ENCODE measurements around the gene CFAP97D2.

CFAP97D2 gene

DNA sequence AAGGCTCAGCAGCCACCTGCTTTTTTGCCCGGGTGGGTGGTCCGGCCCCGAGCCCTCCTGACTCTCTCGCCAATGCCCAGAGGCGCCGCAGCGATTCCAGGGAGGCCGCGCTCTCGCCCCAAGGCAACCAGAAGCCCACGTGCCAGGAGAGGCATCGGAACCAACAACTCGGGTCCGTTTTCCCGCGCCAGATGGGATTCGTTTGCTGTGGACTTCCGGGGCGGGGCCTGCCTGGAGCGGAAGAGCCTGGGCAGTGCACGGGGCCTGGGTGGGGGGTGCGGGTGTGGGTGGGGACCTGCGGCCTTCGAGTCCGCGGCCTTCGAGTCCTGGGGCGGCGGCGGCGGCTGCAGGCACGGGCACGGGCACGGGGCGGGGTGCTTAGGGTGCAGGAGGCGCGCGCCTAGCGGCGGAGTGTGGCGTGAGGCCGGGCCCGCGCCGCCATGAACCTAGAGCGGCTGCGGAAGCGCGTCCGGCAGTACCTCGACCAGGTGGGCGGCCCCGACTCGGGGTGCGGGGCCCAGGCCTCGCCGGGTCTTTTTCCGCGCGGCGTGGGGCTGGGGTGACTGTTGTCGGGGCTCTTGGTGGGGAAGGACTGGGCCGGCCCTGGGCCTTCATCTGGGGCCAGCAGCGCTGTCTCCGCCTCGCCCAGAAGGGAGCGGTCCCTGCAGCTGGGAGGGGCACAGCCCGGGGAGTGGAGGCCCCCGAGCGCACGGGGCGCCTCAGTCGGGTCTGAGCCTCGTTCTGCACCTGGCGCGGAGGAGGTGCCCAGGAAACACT is 55.8 kb downstream of the CFAP97D2 start, which contains the start of gene CDC16:
CDC16 (plus strand) TSS at position 253 of the 777 bp plus-strand sequence; CDS start at position 441, 188 bp downstream.
- TF ChIP-seq, protein P1, sequence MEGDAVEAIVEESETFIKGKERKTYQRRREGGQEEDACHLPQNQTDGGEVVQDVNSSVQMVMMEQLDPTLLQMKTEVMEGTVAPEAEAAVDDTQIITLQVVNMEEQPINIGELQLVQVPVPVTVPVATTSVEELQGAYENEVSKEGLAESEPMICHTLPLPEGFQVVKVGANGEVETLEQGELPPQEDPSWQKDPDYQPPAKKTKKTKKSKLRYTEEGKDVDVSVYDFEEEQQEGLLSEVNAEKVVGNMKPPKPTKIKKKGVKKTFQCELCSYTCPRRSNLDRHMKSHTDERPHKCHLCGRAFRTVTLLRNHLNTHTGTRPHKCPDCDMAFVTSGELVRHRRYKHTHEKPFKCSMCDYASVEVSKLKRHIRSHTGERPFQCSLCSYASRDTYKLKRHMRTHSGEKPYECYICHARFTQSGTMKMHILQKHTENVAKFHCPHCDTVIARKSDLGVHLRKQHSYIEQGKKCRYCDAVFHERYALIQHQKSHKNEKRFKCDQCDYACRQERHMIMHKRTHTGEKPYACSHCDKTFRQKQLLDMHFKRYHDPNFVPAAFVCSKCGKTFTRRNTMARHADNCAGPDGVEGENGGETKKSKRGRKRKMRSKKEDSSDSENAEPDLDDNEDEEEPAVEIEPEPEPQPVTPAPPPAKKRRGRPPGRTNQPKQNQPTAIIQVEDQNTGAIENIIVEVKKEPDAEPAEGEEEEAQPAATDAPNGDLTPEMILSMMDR (IDR thresholded peaks at IDR 0.05) = 0 out of 2 replicates have a peak, but pooled peaks have one; percentile 5
- no peak for TF ChIP-seq ZFX (IDR thresholded peaks at IDR 0.05; ENCODE audit: borderline replicate concordance)
- H3K27ac ChIP-seq = peak within 1 kb of the TSS; percentile 55

DNA sequence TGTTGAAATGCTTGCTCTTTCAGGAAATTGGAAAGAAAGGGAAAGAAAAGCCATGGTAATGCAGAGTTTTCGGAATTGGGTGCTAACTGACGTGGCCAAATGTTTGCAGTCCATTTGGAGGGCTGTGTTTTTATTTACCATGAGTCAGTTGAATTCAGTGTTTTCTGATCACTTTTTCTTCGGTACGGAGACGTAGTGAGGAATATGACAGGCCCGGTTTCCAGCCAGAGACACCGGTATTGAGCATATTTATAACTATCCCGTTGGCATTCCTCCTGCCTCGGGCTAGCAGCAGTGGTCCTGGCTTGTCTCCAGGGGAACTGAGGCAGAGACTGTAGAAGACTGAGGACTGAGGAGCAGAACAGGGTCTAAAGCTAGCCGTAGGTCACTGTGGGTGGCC is 56.6 kb downstream of the CFAP97D2 start:
- TF ChIP-seq, protein P1 (IDR thresholded peaks at IDR 0.05) = no peak
- TF ChIP-seq ZFX (IDR thresholded peaks at IDR 0.05; ENCODE audit: borderline replicate concordance) = no peak
- peak overlapping the region; percentile 55 for H3K27ac ChIP-seq

DNA sequence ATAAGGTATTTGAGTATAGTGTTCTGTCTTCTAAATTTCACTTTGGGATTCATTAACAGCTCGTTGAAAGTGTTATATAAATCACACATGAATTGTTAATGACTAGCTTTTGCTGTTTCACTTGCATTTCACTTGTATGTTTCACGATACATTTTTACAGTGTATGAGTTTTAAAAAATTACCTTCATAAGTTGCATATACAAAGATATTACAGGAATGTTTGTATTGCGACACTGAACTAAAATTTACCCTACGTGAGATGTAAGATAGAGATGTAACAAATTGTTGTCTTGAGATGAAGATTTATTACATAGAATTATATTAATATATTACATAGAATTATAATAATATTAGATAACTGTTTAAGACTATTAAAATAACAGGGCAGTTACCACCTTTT is 57.2 kb downstream of the CFAP97D2 start:
- no peak for TF ChIP-seq ZFX (IDR thresholded peaks at IDR 0.05; ENCODE audit: borderline replicate concordance)
- TF ChIP-seq, protein P1 (IDR thresholded peaks at IDR 0.05) = no peak

GRCh38 chr13:114237415-114238112 is 58.5 kb downstream of the CFAP97D2 start:
- no peak overlapping the region for H3K27ac ChIP-seq
- TF ChIP-seq, protein P1 (IDR thresholded peaks at IDR 0.05) = no peak
- no peak for TF ChIP-seq ZFX (IDR thresholded peaks at IDR 0.05; ENCODE audit: borderline replicate concordance)

More for the DNA sequence above, 57.2 kb downstream of the CFAP97D2 start:
- no peak overlapping the region for H3K27ac ChIP-seq

- H3K27ac ChIP-seq = no peak overlapping the region
- TF ChIP-seq ZFX (IDR thresholded peaks at IDR 0.05; ENCODE audit: borderline replicate concordance) = no peak
- TF ChIP-seq, protein P1 (IDR thresholded peaks at IDR 0.05) = no peak
These were observed 62.9 kb downstream of the CFAP97D2 start for GRCh38 chr13:114241918-114242317.

- TF ChIP-seq ZFX (IDR thresholded peaks at IDR 0.05; ENCODE audit: borderline replicate concordance) = no peak
- TF ChIP-seq, protein P1 (IDR thresholded peaks at IDR 0.05) = no peak
- no peak overlapping the region for H3K27ac ChIP-seq
These were observed 64.9 kb downstream of the CFAP97D2 start for GRCh38 chr13:114243971-114244370.

- TF ChIP-seq, protein P1 (IDR thresholded peaks at IDR 0.05) = no peak
- no peak for TF ChIP-seq ZFX (IDR thresholded peaks at IDR 0.05; ENCODE audit: borderline replicate concordance)
These were observed 65.6 kb downstream of the CFAP97D2 start for GRCh38 chr13:114244637-114245036.

More at GRCh38 chr13:114244637-114245036, 65.6 kb downstream of the CFAP97D2 start:
- no peak overlapping the region for H3K27ac ChIP-seq

Measured in 22Rv1 (cell line).